Measurements from ENCODE around the gene FAM47E. TPM values are rescaled to one million over a fixed set of nuclear protein-coding genes. Genes with fewer than 3 reads are reported as not detected.

The FAM47E gene
- total RNA-seq, 1 donor from 2014 or later, result 0.49 TPM

GRCh38 chr4:76326515-76326914, 75.0 kb downstream of the FAM47E start:
- Histone ChIP-seq H3K4me3 (no peak overlapping the region), H3K36me3 (no peaks in the 10 kb centered on the region), H3K27me3 (no peaks in the 10 kb centered on the region), H3K4me1 (no peaks in the 10 kb centered on the region), H3K9me3 (peaks cover 8% of the 10 kb centered on the region), H3K27ac (no peak overlapping the region)
- intact Hi-C loops (cut with DNase I), result no loop called here
- DNase-seq (ENCODE audit: extremely low spot score in 2 of 2), result no peak
- TF ChIP-seq POLR2A (IDR thresholded peaks at IDR 0.05), result no peak
- TF ChIP-seq, protein P1, sequence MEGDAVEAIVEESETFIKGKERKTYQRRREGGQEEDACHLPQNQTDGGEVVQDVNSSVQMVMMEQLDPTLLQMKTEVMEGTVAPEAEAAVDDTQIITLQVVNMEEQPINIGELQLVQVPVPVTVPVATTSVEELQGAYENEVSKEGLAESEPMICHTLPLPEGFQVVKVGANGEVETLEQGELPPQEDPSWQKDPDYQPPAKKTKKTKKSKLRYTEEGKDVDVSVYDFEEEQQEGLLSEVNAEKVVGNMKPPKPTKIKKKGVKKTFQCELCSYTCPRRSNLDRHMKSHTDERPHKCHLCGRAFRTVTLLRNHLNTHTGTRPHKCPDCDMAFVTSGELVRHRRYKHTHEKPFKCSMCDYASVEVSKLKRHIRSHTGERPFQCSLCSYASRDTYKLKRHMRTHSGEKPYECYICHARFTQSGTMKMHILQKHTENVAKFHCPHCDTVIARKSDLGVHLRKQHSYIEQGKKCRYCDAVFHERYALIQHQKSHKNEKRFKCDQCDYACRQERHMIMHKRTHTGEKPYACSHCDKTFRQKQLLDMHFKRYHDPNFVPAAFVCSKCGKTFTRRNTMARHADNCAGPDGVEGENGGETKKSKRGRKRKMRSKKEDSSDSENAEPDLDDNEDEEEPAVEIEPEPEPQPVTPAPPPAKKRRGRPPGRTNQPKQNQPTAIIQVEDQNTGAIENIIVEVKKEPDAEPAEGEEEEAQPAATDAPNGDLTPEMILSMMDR (IDR thresholded peaks at IDR 0.05), result no peak
- no peak for TF ChIP-seq POLR2AphosphoS5 (IDR thresholded peaks at IDR 0.05; ENCODE audit: insufficient read depth in 1 of 2, low read depth in 1 of 2)

Other genes with a start within 250 kb of the FAM47E start
- gene CXCL9, start 244.2 kb upstream of the FAM47E start, total RNA-seq, result 0.74 TPM
- 1.7 TPM for gene CXCL10, start 228.2 kb upstream of the FAM47E start, total RNA-seq
- not detected for gene CXCL11, start 215.7 kb upstream of the FAM47E start, total RNA-seq
- 0.74 TPM for gene ART3, start 177.0 kb upstream of the FAM47E start, total RNA-seq
- gene NUP54, start 103.3 kb upstream of the FAM47E start, total RNA-seq, result 31.2 TPM
- gene SCARB2, start 37.9 kb upstream of the FAM47E start, total RNA-seq, result 156 TPM
- gene STBD1, start 55.0 kb downstream of the FAM47E start, total RNA-seq, result 7.6 TPM
- gene CCDC158, start 169.4 kb downstream of the FAM47E start, total RNA-seq, result not detected
- gene SHROOM3, start 183.5 kb downstream of the FAM47E start, total RNA-seq, result 6.9 TPM